ENCODE measurements around the gene PARP3.

The PARP3 gene

GRCh38 chr3:51953445-51953844 is 11.3 kb downstream of the PARP3 start:
- Histone ChIP-seq H3K4me3 (no peak overlapping the region), H3K9ac (ENCODE audit: insufficient read length) (no peak overlapping the region), H3K36me3 (ENCODE audit: insufficient read depth, low read length) (no peaks in the 10 kb centered on the region), H3K9me3 (ENCODE audit: low read depth, low read length) (no peaks in the 10 kb centered on the region), H3K27ac (no peak overlapping the region)
- DNase-seq (ENCODE audit: low read depth, low spot score), result no peak
- TF ChIP-seq EZH2 (IDR thresholded peaks at IDR 0.05) (no peak), FOXP2 (optimal IDR thresholded peaks at IDR 0.05; ENCODE audit: control extremely low read depth, extremely low read length, insufficient read depth) (no peak), POLR2AphosphoS5 (IDR thresholded peaks at IDR 0.05; ENCODE audit: borderline replicate concordance, low read depth, low read length) (no peak)

- Histone ChIP-seq H3K27ac (no peak overlapping the region), H3K4me3 (no peak overlapping the region), H3K9ac (ENCODE audit: insufficient read length) (no peak overlapping the region), H3K9me3 (ENCODE audit: low read depth, low read length) (no peaks in the 10 kb centered on the region), H3K36me3 (ENCODE audit: insufficient read depth, low read length) (no peaks in the 10 kb centered on the region)
- DNase-seq (ENCODE audit: low read depth, low spot score), result no peak
- TF ChIP-seq FOXP2 (optimal IDR thresholded peaks at IDR 0.05; ENCODE audit: control extremely low read depth, extremely low read length, insufficient read depth) (no peak), EZH2 (IDR thresholded peaks at IDR 0.05) (no peak), POLR2AphosphoS5 (IDR thresholded peaks at IDR 0.05; ENCODE audit: borderline replicate concordance, low read depth, low read length) (no peak)
Measured at GRCh38 chr3:51954105-51954504, 11.9 kb downstream of the PARP3 start.

- H3K4me3 ChIP-seq, result no peak overlapping the region
- H3K36me3 ChIP-seq (ENCODE audit: insufficient read depth, low read length), result no peaks in the 10 kb centered on the region
- no peak overlapping the region for H3K9ac ChIP-seq (ENCODE audit: insufficient read length)
- TF ChIP-seq EZH2 (IDR thresholded peaks at IDR 0.05), result no peak
- TF ChIP-seq POLR2AphosphoS5 (IDR thresholded peaks at IDR 0.05; ENCODE audit: borderline replicate concordance, low read depth, low read length), result no peak
- no peak for TF ChIP-seq FOXP2 (optimal IDR thresholded peaks at IDR 0.05; ENCODE audit: control extremely low read depth, extremely low read length, insufficient read depth)
- DNase-seq (ENCODE audit: low read depth, low spot score), result no peak
- no peaks in the 10 kb centered on the region for H3K9me3 ChIP-seq (ENCODE audit: low read depth, low read length)
- no peak overlapping the region for H3K27ac ChIP-seq
Measured at GRCh38 chr3:51954713-51955112, 12.6 kb downstream of the PARP3 start.

GRCh38 chr3:51955175-51955892 is 13.2 kb downstream of the PARP3 start, which contains the start of gene GPR62:
Gene GPR62 (plus strand): TSS chr3:51955381. CDS start chr3:51955653, 272 bp downstream.
- H3K36me3 ChIP-seq (ENCODE audit: insufficient read depth, low read length), result no peaks in the 10 kb centered on the region
- TF ChIP-seq FOXP2 (optimal IDR thresholded peaks at IDR 0.05; ENCODE audit: control extremely low read depth, extremely low read length, insufficient read depth) (no peak), EZH2 (IDR thresholded peaks at IDR 0.05) (no peak), POLR2AphosphoS5 (IDR thresholded peaks at IDR 0.05; ENCODE audit: borderline replicate concordance, low read depth, low read length) (no peak)
- H3K4me3 ChIP-seq, result no peak within 1 kb of the TSS
- DNase-seq (ENCODE audit: low read depth, low spot score), result no peak
- H3K9ac ChIP-seq (ENCODE audit: insufficient read length), result no peak within 1 kb of the TSS
- H3K9me3 ChIP-seq (ENCODE audit: low read depth, low read length), result no peaks in the 10 kb centered on the region
- no peak within 1 kb of the TSS for H3K27ac ChIP-seq

GRCh38 chr3:51955893-51956770 is 14.0 kb downstream of the PARP3 start:
- Histone ChIP-seq H3K4me3 (no peak overlapping the region), H3K9me3 (ENCODE audit: low read depth, low read length) (no peaks in the 10 kb centered on the region), H3K27ac (no peak overlapping the region), H3K36me3 (ENCODE audit: insufficient read depth, low read length) (no peaks in the 10 kb centered on the region), H3K9ac (ENCODE audit: insufficient read length) (no peak overlapping the region)
- TF ChIP-seq EZH2 (IDR thresholded peaks at IDR 0.05), result no peak
- no peak for TF ChIP-seq POLR2AphosphoS5 (IDR thresholded peaks at IDR 0.05; ENCODE audit: borderline replicate concordance, low read depth, low read length)
- TF ChIP-seq FOXP2 (optimal IDR thresholded peaks at IDR 0.05; ENCODE audit: control extremely low read depth, extremely low read length, insufficient read depth), result no peak
- no peak for DNase-seq (ENCODE audit: low read depth, low spot score)

- Histone ChIP-seq H3K27ac (no peak overlapping the region), H3K9me3 (ENCODE audit: low read depth, low read length) (no peaks in the 10 kb centered on the region), H3K36me3 (ENCODE audit: insufficient read depth, low read length) (no peaks in the 10 kb centered on the region), H3K4me3 (no peak overlapping the region), H3K9ac (ENCODE audit: insufficient read length) (no peak overlapping the region)
- no peak for DNase-seq (ENCODE audit: low read depth, low spot score)
- TF ChIP-seq EZH2 (IDR thresholded peaks at IDR 0.05), result no peak
- TF ChIP-seq POLR2AphosphoS5 (IDR thresholded peaks at IDR 0.05; ENCODE audit: borderline replicate concordance, low read depth, low read length), result no peak
- TF ChIP-seq FOXP2 (optimal IDR thresholded peaks at IDR 0.05; ENCODE audit: control extremely low read depth, extremely low read length, insufficient read depth), result no peak
Measured at GRCh38 chr3:51957520-51958205, 15.5 kb downstream of the PARP3 start.

GRCh38 chr3:51958603-51959521 is 16.7 kb downstream of the PARP3 start:
- Histone ChIP-seq H3K9me3 (ENCODE audit: low read depth, low read length) (no peaks in the 10 kb centered on the region), H3K36me3 (ENCODE audit: insufficient read depth, low read length) (no peaks in the 10 kb centered on the region), H3K4me3 (no peak overlapping the region), H3K27ac (no peak overlapping the region), H3K9ac (ENCODE audit: insufficient read length) (no peak overlapping the region)
- no peak for DNase-seq (ENCODE audit: low read depth, low spot score)
- no peak for TF ChIP-seq POLR2AphosphoS5 (IDR thresholded peaks at IDR 0.05; ENCODE audit: borderline replicate concordance, low read depth, low read length)
- no peak for TF ChIP-seq EZH2 (IDR thresholded peaks at IDR 0.05)
- TF ChIP-seq FOXP2 (optimal IDR thresholded peaks at IDR 0.05; ENCODE audit: control extremely low read depth, extremely low read length, insufficient read depth), result no peak

Data from SK-N-MC (cell line).